Testis (tissue), 2 donors: ENCODE results near the gene PSAP.

Experiments
- POLR2A ChIP-seq: fragments of 450-650 bp; IDR thresholded peaks from one replicate; pipeline ENCODE4 v1.6.1; 2017; ENCODE audit warnings: antibody characterized with exemption, mild to moderate bottlenecking, moderate library complexity
- TF ChIP-seq, protein P1 (sequence below), 3 experiments: fragments of 450-650 bp in 2 of 3; fragments of 200-600 bp in 1 of 3; sonication (generic) in 1 of 3; IDR thresholded peaks; one replicate each; pipeline ENCODE4 v1.5.1; 2016 to 2019; ENCODE audit warnings: antibody characterized with exemption in 3 of 3, mild to moderate bottlenecking in 2 of 3, moderate library complexity in 1 of 3

DNA sequence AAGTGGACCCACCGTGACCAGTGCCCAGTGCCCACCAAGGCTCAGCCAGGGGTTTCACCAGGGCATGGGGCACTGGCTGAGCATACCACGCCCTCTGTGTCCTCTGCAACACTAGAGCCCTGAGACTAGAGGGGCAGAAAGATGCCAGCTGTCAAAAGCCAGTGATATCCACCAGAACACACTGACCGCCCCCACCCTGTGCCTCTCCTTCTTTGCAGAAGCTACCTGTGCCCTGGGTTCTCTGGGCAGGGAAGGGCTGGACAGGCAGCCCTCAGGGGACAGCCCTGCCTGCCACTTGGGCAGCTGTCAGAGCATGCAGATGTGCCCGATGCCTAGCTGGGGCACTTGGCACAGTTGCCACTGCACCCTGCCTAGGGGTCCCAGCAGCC, 78.2 kb downstream of the PSAP start:
- TF ChIP-seq, protein P1, sequence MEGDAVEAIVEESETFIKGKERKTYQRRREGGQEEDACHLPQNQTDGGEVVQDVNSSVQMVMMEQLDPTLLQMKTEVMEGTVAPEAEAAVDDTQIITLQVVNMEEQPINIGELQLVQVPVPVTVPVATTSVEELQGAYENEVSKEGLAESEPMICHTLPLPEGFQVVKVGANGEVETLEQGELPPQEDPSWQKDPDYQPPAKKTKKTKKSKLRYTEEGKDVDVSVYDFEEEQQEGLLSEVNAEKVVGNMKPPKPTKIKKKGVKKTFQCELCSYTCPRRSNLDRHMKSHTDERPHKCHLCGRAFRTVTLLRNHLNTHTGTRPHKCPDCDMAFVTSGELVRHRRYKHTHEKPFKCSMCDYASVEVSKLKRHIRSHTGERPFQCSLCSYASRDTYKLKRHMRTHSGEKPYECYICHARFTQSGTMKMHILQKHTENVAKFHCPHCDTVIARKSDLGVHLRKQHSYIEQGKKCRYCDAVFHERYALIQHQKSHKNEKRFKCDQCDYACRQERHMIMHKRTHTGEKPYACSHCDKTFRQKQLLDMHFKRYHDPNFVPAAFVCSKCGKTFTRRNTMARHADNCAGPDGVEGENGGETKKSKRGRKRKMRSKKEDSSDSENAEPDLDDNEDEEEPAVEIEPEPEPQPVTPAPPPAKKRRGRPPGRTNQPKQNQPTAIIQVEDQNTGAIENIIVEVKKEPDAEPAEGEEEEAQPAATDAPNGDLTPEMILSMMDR (IDR thresholded peaks at IDR 0.05) = no peak
- TF ChIP-seq POLR2A = no peak
